ENCODE measurements around the gene KIF5A. TPM values are rescaled to one million over a fixed set of nuclear protein-coding genes. Genes with fewer than 3 reads are reported as not detected.

Gene KIF5A
- total RNA-seq, 1 experiment from 2014 or later, result 3.0 TPM

- peak within 1 kb of the TSS; percentile 67 to 71 for H3K4me3 ChIP-seq (ENCODE audit: low read depth in 2 of 2, low read length in 2 of 2)
- H3K4me1 ChIP-seq (ENCODE audit: control insufficient read depth, insufficient read depth, low read length), result peaks cover 8% of the 10 kb centered on the region
- TF ChIP-seq TCF7L2 (IDR thresholded peaks at IDR 0.05; ENCODE audit: low read depth, low read length), result peak; percentile 23; the same call in 1 of the 2 replicates
- TF ChIP-seq CTCF (IDR thresholded peaks at IDR 0.05), result peak; percentile 98
- no peak for TF ChIP-seq SIN3A (IDR thresholded peaks at IDR 0.05; ENCODE audit: borderline replicate concordance, insufficient read depth, low read depth, low read length)
- TF ChIP-seq POLR2AphosphoS5 (IDR thresholded peaks at IDR 0.05; ENCODE audit: low read depth, low read length), result no peak
- no peak for TF ChIP-seq REST (IDR thresholded peaks at IDR 0.05; ENCODE audit: insufficient read depth in 1 of 2, low read depth in 2 of 2, low read length in 1 of 2)
- ChIA-PET POLR2A (no interaction called here), CTCF (interaction anchor here (0.6 to 1.4 kb wide), 3 partner anchors 30 to 93 kb away, joined by 3 to 9 read pairs (median 3); no protein-coding TSS in a partner anchor)
- H3K27me3 ChIP-seq (ENCODE audit: control insufficient read depth, insufficient read depth, low read length), result no peaks in the 10 kb centered on the region
- ATAC-seq (peak; percentile 93), DNase-seq (ENCODE audit: low read depth, low spot score) (no peak)
- intact Hi-C loops (cut with micrococcal nuclease; ENCODE audit: unreplicated experiment), result no loop called here
- no peaks in the 10 kb centered on the region for H3K9me3 ChIP-seq (ENCODE audit: control insufficient read depth, insufficient read depth, low read depth, low read length)
- no peaks in the 10 kb centered on the region; the same call in 1 of the 2 replicates for H3K36me3 ChIP-seq (ENCODE audit: control insufficient read depth, insufficient read depth, low read length)
- in situ Hi-C loops (cut with HindIII; ENCODE audit: low pct_unique_long_range_greater_than_20kb, low sequenced_read_pairs), result no loop called here
- H3K27ac ChIP-seq (ENCODE audit: low read length), result peak within 1 kb of the TSS; percentile 79
- BruUV-seq (replicated peaks), result no TSS peak
These were observed 83.4 kb downstream of the KIF5A start, which contains the start of gene B4GALNT1 for GRCh38 chr12:57632958-57633840. B4GALNT1 (minus strand) TSS chr12:57633201; CDS start chr12:57632132, 1,069 bp downstream.

Small RNA genes within 50 kb of the gene (microRNA-seq; reads per million reads assigned to microRNA genes)
- gene MIR616 (ENCODE audit: unreplicated experiment), result 1.6 reads per million
- gene MIR6758 (ENCODE audit: unreplicated experiment), result 0.95 reads per million

Other genes starting within 250 kb of the KIF5A start
- gene R3HDM2, start 119.0 kb upstream of the KIF5A start, total RNA-seq (2021; ENCODE audit: unreplicated experiment), result 56.5 TPM
- gene INHBC, start 115.3 kb upstream of the KIF5A start, total RNA-seq (2021; ENCODE audit: unreplicated experiment), result not detected
- gene INHBE, start 94.7 kb upstream of the KIF5A start, total RNA-seq (2021; ENCODE audit: unreplicated experiment), result 0.59 TPM
- gene GLI1, start 90.3 kb upstream of the KIF5A start, total RNA-seq (2021; ENCODE audit: unreplicated experiment), result 6.5 TPM
- gene ARHGAP9, start 70.2 kb upstream of the KIF5A start, total RNA-seq (2021; ENCODE audit: unreplicated experiment), result 0.92 TPM
- gene MARS1, start 62.0 kb upstream of the KIF5A start, total RNA-seq (2021; ENCODE audit: unreplicated experiment), result 291 TPM
- gene DDIT3, start 29.5 kb upstream of the KIF5A start, total RNA-seq (2021; ENCODE audit: unreplicated experiment), result 47.2 TPM
- 115 TPM for gene MBD6, start 27.2 kb upstream of the KIF5A start, total RNA-seq (2021; ENCODE audit: unreplicated experiment)
- gene DCTN2, start 2.9 kb upstream of the KIF5A start, total RNA-seq (2021; ENCODE audit: unreplicated experiment), result 97.6 TPM
- 62.6 TPM for gene PIP4K2C, start 41.1 kb downstream of the KIF5A start, total RNA-seq (2021; ENCODE audit: unreplicated experiment)
- 37.8 TPM for gene DTX3, start 54.8 kb downstream of the KIF5A start, total RNA-seq (2021; ENCODE audit: unreplicated experiment)
- gene ARHGEF25, start 61.4 kb downstream of the KIF5A start, total RNA-seq (2021; ENCODE audit: unreplicated experiment), result 10.5 TPM
- gene B4GALNT1, start 83.2 kb downstream of the KIF5A start, total RNA-seq (2021; ENCODE audit: unreplicated experiment), result 48.6 TPM
- 186 TPM for gene OS9, start 144.1 kb downstream of the KIF5A start, total RNA-seq (2021; ENCODE audit: unreplicated experiment)
- gene AGAP2, start 188.7 kb downstream of the KIF5A start, total RNA-seq (2021; ENCODE audit: unreplicated experiment), result 0.49 TPM
- gene TSPAN31, start 195.0 kb downstream of the KIF5A start, total RNA-seq (2021; ENCODE audit: unreplicated experiment), result 17.5 TPM
- gene CDK4, start 202.3 kb downstream of the KIF5A start, total RNA-seq (2021; ENCODE audit: unreplicated experiment), result 201 TPM
- 2.3 TPM for gene MARCHF9, start 205.1 kb downstream of the KIF5A start, total RNA-seq (2021; ENCODE audit: unreplicated experiment)
- gene CYP27B1, start 217.0 kb downstream of the KIF5A start, total RNA-seq (2021; ENCODE audit: unreplicated experiment), result 4.0 TPM
- gene METTL1, start 222.1 kb downstream of the KIF5A start, total RNA-seq (2021; ENCODE audit: unreplicated experiment), result 46.5 TPM
- 7.4 TPM for gene EEF1AKMT3, start 222.6 kb downstream of the KIF5A start, total RNA-seq (2021; ENCODE audit: unreplicated experiment)
- gene TSFM, start 232.7 kb downstream of the KIF5A start, total RNA-seq (2021; ENCODE audit: unreplicated experiment), result 40.3 TPM